Calu3 (cell line): Measurements from ENCODE around the gene ARID5B. TPM values are rescaled to one million over a fixed set of nuclear protein-coding genes. Genes with fewer than 3 reads are reported as not detected.

Experiments
- BruUV-seq: library from RNA; stranded (reverse); fragments of 400-500 nt; replicated peaks from 2 replicates; lab custom pipeline; 2021; lab: Mats Ljungman, UMichigan
- CTCF ChIA-PET: fragments of 300-600 bp; sonication (Branson Sonifier 250); formaldehyde crosslinking; loops from one replicate; lab custom pipeline; 2022; ENCODE audit warnings: antibody characterized with exemption; lab: Charles Lee
- DNase-seq: peaks from one replicate; pipeline ENCODE4 v3.0.0; 2022
- H3K27ac Mint-ChIP-seq: one replicate; pipeline ENCODE4 v1.8.0; 2022; ENCODE audit warnings: mixed read lengths; ENCODE audit not compliant: unreplicated experiment
- H3K27me3 Mint-ChIP-seq: one replicate; pipeline ENCODE4 v1.8.0; 2022; ENCODE audit warnings: mixed read lengths; ENCODE audit not compliant: unreplicated experiment
- H3K36me3 Mint-ChIP-seq: one replicate; pipeline ENCODE4 v1.8.0; 2022; ENCODE audit warnings: mild to moderate bottlenecking, moderate library complexity, mixed read lengths; ENCODE audit not compliant: insufficient read depth, unreplicated experiment
- H3K4me1 Mint-ChIP-seq: one replicate; pipeline ENCODE4 v1.8.0; 2022; ENCODE audit warnings: mild to moderate bottlenecking, low read depth, mixed read lengths; ENCODE audit not compliant: unreplicated experiment
- H3K4me3 Mint-ChIP-seq: one replicate; pipeline ENCODE4 v1.8.0; 2022; ENCODE audit warnings: mild to moderate bottlenecking, low read depth, moderate library complexity, mixed read lengths; ENCODE audit not compliant: unreplicated experiment
- H3K9me3 Mint-ChIP-seq: one replicate; pipeline ENCODE4 v1.8.0; 2022; ENCODE audit warnings: low read depth, mixed read lengths; ENCODE audit not compliant: unreplicated experiment
- intact Hi-C: fragments of 100-400 bp; cut with micrococcal nuclease; formaldehyde crosslinking; loops from one replicate; pipeline ENCODE4 v1.10.0; 2022; ENCODE audit not compliant: unreplicated experiment
- total RNA-seq: library from RNA; stranded (reverse); gene quantifications from 2 replicates; pipeline ENCODE4 v1.2.3, GENCODE V29; 2022
- TF ChIP-seq, protein P1 (sequence below): fragments of 200-600 bp; IDR thresholded peaks from one replicate; pipeline ENCODE4 v1.8.0; 2022; ENCODE audit warnings: antibody characterized with exemption; ENCODE audit not compliant: unreplicated experiment

ARID5B gene
- total RNA-seq, 1 experiment from 2014 or later, result 10.0 TPM

DNA sequence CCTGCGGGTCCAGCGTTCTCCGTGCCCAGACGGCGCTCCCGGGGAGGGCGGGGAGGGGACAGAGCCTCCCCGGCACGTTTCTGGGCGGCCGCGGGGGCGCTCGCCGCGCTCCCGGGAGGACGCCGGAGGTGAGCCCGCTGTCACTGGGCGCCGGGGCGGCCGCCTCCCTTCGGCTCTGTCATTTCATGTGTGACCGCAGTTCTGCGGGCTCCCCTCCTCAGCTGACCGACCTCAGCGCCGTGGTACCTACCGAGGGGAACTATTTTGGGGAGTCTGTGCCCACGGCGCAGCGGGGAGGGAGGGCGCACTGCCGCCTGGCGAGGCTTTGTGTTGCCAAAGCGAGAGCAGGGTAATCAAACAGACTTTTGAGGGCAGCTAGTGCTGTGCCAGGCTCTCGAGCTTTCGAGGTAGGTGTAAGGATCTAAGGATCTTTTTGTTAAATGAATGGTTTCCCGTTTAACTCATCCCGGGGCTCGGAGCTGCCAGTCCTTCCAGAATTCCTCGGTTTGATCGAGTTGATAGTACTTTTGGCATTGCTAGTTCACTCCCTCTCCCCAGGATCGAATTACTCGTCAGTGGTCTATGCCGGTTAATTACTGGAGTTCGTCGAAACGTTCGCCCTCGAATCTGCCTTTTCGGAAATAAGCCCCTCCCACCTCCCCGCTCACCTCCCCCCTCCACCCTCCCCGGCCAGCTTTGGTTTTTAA lies 1.9 kb downstream of the ARID5B start:
- BruUV-seq, result no TSS peak
- Mint-ChIP-seq H3K4me1 (peaks cover 29% of the 10 kb centered on the region), H3K27ac (peak overlapping the region; percentile 77), H3K27me3 (no peaks in the 10 kb centered on the region), H3K9me3 (no peaks in the 10 kb centered on the region), H3K4me3 (peak overlapping the region; percentile 79), H3K36me3 (peaks cover 53% of the 10 kb centered on the region)
- intact Hi-C loops, result loop anchor here (2.0 to 5.0 kb wide), 3 partner anchors 194 to 479 kb away; no protein-coding TSS in a partner anchor
- TF ChIP-seq, protein P1, sequence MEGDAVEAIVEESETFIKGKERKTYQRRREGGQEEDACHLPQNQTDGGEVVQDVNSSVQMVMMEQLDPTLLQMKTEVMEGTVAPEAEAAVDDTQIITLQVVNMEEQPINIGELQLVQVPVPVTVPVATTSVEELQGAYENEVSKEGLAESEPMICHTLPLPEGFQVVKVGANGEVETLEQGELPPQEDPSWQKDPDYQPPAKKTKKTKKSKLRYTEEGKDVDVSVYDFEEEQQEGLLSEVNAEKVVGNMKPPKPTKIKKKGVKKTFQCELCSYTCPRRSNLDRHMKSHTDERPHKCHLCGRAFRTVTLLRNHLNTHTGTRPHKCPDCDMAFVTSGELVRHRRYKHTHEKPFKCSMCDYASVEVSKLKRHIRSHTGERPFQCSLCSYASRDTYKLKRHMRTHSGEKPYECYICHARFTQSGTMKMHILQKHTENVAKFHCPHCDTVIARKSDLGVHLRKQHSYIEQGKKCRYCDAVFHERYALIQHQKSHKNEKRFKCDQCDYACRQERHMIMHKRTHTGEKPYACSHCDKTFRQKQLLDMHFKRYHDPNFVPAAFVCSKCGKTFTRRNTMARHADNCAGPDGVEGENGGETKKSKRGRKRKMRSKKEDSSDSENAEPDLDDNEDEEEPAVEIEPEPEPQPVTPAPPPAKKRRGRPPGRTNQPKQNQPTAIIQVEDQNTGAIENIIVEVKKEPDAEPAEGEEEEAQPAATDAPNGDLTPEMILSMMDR, result peak; percentile 60
- DNase-seq, result peak; percentile 72
- CTCF ChIA-PET, result interaction anchor here (0.6 to 2.4 kb wide), 16 partner anchors 30 to 1325 kb away, joined by 3 to 15 read pairs (median 4); no protein-coding TSS in a partner anchor

DNA sequence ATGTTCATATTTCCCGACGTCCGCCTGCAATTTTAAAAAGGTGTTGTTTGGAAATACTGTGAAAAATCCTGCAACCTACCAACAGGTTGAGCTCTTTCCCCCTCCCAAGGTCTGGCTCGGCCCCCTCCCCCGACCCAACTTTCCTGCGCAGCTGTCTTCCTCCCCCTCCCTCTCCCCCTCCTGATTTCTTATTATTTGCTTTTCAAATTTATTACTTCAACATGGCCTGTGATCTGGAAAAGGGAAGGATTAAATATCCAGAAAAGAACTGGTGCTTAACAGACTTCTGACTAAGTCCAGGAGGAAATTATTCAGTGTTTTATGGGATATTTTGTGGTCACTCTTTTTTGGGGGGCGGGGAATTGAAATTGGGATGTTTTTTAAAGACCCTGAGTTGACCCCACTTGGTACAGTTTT lies 2.4 kb downstream of the ARID5B start:
- no peaks in the 10 kb centered on the region for H3K9me3 Mint-ChIP-seq
- BruUV-seq, result no TSS peak
- TF ChIP-seq, protein P1, result no peak
- H3K27ac Mint-ChIP-seq, result peak overlapping the region; percentile 77
- intact Hi-C loops, result loop anchor here (2.0 to 5.0 kb wide), 4 partner anchors 179 to 478 kb away; no protein-coding TSS in a partner anchor
- H3K4me3 Mint-ChIP-seq, result peak overlapping the region; percentile 79
- H3K4me1 Mint-ChIP-seq, result peaks cover 23% of the 10 kb centered on the region
- no peaks in the 10 kb centered on the region for H3K27me3 Mint-ChIP-seq
- CTCF ChIA-PET, result interaction anchor here (0.6 to 2.4 kb wide), 12 partner anchors 34 to 1156 kb away, joined by 3 to 15 read pairs (median 4); no protein-coding TSS in a partner anchor
- no peak for DNase-seq
- peaks cover 53% of the 10 kb centered on the region for H3K36me3 Mint-ChIP-seq

DNA sequence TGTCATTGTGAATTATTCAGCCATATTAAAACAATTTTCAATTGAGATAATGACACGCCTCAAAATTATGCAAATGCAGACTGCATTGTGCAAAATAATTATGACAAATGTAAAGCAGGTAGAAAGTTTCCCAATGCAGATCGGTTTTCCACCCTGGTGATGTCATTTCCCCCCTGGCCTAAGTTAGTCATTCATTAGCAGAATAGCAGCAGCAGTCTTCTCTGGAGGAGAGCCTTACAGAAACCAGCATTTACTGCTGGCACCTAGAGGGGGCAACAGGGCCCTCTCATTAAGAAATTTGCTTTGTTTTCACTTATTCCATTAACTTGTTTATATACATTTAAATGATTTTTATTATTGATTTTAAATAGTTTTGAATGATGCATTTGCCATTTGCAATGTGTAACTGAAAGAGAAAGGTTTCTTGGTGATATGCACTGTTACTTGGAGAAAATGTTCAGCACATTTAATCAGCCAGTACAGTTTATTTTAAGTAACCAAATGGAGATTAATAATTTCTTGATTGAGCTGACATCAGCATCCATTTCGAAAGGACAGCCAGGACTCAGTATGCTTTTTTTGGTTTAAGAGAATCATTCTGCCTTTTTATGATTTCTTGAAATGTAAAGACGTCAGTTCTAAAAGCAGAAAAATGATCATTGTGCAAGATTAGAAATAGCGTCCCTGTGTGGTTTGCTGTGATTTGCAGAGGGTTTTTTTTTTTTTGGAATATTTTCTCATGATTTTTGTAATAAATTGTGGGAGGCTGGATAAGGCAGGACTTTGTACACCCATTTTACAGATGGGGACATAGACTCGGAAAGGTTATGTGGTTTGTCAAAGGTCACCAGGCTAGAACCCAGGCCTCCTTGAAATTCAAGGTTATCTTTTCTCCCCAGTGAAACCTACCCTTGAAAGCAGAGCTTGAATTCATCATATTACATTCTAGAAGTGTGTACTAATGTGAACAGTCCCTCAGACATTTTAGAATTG lies 3.5 kb downstream of the ARID5B start:
- Mint-ChIP-seq H3K4me1 (peaks cover 18% of the 10 kb centered on the region), H3K27ac (peak overlapping the region; percentile 77), H3K9me3 (no peaks in the 10 kb centered on the region), H3K4me3 (peak overlapping the region; percentile 79), H3K36me3 (peaks cover 50% of the 10 kb centered on the region), H3K27me3 (no peaks in the 10 kb centered on the region)
- intact Hi-C loops, result loop anchor here (1.0 to 5.0 kb wide), 4 partner anchors 38 to 477 kb away; no protein-coding TSS in a partner anchor
- BruUV-seq, result no TSS peak
- TF ChIP-seq, protein P1, result no peak
- CTCF ChIA-PET, result interaction anchor here (0.9 kb wide), 1 partner anchor 88 kb away, joined by 3 read pairs; no protein-coding TSS in a partner anchor
- peak; percentile 77 for DNase-seq
